GM18907 (cell line): ENCODE results near the gene KRTAP19-1.

Experiments used
- ATAC-seq: cut with Tn5 transposase; IDR thresholded peaks from one replicate; pipeline ENCODE4 v1.9.1; 2021; ENCODE audit warnings: mild to moderate bottlenecking, moderate library complexity; ENCODE audit not compliant: unreplicated experiment

The KRTAP19-1 gene

GRCh38 chr21:30430170-30430655 lies 50.0 kb downstream of the KRTAP19-1 start, which contains the start of gene KRTAP13-4:
Gene KRTAP13-4 (plus strand): TSS chr21:30430220. CDS start chr21:30430276, 56 bp downstream.
- ATAC-seq: no peak
